GM21390 (cell line): ENCODE results near the gene VWA1.
"Not testable (repeated sequence)": the region's sequence is repeated elsewhere in the genome, so short reads cannot be mapped to it uniquely, and the experiment has no call there.

Experiments used
- ATAC-seq: cut with Tn5 transposase; IDR thresholded peaks from one replicate; pipeline ENCODE4 v1.9.1; 2021; ENCODE audit not compliant: unreplicated experiment

Gene VWA1

DNA sequence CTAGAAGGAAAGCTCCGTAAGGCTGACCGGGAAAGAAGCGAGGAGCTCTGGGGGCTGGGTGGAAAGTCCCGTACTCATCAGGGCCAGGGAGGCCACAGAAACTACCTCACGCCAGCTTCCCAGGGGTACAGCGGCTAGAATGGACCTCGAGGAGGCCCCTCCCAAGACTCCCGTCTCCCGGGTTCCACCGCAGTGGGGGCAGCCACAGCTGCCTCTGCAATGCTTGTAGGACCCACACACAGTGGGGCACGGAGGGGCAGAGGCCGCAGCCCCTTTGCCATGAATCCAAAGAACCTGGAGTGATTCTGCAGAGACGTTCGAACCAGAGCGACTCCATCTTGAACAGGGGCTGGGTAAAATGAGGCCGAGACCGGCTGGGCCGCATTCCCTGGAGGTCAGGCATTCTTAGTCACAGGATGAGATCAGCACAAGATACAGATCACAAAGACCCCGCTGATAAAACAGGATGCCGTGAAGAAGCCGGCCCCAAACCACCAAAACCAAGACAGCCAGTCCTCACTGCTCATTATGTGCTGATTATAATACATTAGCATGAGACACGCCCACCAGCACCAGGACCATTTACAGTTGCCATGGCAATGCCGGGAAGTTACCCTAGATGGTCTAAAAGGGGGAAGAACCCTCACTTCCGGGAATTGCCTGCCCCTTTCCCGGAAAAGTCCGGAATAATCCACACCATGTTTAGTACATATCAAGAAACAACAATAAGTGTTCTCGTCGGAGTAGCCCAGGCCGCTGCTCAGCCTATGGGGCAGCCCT is 12.8 kb upstream of the VWA1 start:
- no peak for ATAC-seq

DNA sequence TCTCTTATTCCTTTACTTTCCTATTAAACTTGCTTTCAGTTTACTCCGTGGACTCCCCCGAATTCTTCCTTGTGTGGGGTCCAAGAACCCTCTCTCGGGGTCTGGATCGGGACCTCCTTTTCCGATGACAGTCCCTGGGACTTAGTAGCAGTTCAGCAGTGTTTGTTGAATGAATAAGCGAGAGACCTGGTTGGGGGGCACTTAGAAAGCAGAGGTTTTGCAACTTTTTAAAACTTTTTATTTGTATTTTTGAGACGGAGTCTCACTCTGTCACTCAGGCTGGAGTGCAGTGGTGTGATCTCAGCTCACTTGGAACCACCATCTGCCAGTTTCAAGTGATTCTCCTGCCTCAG is 12.3 kb upstream of the VWA1 start:
- ATAC-seq = no peak

DNA sequence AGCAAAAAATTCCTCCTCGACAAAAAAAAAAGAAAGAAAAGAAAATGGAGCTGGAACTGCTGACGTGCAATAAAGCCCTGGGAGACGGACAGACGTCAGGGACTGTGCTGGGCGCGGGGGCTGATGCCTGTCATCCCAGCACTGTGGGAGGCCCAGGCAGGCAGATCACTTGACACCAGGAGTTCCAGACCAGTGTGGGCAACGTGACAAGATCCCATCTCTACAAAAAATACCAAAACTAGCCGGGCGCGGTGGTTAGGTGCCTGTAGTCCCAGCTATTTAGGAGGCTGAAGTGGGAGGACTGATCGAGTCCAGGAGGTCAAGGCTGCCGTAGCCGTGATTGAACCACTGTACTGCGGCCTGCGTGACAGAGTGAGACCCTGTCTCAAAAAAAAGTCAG is 10.8 kb upstream of the VWA1 start:
- ATAC-seq = no peak

DNA sequence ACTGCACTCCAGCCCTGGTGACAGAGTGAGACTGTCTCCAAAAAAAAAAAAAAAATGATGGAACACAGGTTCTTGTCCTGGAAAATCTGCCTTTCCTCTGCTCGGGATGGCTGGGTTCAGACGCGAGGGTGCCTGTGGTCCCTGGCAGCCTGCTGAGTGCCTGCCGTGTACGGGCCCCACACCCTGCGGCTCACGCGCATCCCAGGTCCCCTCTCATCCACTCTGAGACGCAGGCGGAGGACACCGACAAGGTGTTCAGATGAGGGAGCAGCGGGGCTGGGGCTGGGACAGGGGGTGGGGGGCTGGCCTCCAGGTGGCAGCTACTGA is 10.1 kb upstream of the VWA1 start:
- ATAC-seq = no peak

- no peak for ATAC-seq
These were observed 9.6 kb upstream of the VWA1 start for GRCh38 chr1:1425753-1426495.

DNA sequence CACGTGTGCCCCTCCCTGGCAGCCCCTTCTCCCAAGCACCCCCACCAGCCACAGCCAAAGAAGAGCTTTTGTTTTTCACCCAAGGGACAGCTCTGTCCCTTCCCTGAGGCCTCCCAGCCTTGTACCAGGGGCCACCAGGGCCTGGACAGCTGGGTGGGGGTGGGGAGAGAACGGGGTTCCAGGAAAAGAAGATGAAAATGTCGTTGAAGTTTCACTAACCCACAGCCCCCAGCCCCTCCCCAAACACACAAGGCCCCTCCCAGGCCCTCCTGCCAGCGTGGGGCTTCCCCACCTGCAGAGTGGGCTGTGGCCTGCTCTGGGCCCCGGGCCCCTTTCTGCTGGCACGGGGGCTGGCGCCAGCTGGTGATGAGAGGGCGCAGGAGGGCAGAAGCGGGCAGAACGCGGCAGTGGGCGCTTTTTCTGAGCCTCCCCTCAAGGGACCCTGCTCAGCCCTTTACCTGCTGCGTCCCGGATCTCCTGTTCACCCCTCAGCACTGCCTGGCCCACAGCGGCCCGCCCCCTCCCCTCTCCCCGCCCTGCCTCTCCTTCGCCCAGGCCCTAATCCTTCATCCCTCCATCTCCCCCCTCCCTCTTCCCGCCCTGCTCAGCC is 8.9 kb upstream of the VWA1 start:
- ATAC-seq = no peak

DNA sequence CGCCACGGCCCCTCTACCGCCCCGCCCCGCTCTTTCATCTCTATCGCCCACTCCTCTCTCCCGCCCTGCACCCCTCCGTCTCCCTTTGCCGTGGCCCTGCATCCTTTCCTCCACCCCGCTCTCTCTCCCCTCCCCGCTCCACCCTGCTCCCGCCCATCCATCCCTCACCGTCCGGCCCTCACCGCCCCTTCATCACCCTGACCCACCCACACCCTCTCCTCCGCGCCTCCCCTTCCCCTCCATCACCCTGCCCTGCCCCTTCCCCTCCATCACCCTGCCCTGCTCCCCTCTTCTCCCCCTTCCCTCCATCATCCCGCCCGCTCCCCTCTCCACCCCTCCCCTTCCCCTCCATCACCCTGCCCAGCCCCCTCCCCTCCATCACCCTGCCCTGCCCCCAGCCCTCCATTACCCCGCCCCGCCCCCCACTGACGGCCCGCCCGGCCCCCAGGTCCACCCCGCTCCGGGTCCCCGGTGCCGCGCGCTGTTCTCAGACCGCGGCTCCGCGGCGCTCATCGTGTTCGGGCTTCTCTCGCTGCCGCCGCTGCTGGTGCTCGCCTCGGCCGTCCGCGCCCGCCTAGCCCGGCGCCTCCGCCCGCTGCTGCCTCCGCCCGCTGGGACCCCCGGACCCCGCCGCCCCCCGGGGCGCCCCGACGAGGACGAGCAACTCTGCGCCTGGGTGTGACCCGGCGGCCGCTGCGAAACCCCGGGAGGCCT is 8.2 kb upstream of the VWA1 start:
- ATAC-seq = no peak

DNA sequence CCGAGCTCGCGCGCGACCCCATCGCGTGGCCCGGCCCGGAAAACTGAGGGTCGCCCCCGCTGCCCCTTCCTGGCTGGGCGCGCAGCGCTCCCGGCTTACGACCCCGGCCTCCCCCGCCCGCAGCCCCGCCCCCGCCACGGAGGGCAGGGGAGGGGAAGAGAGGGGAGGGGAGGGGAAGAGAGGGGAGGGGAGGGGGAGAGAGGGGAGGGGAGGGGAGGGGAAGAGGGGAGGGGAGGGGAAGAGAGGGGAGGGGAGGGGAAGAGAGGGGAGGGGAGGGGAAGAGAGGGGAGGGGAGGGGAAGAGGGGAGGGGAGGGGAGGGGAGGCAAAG is 7.7 kb upstream of the VWA1 start:
- no peak for ATAC-seq

- ATAC-seq = no peak
These were observed 7.3 kb upstream of the VWA1 start for GRCh38 chr1:1428174-1428573.

GRCh38 chr1:1428967-1429366 is 6.5 kb upstream of the VWA1 start:
- ATAC-seq = not testable (repeated sequence)

- ATAC-seq = no peak
These were observed 5.8 kb upstream of the VWA1 start for GRCh38 chr1:1429671-1430073.

GRCh38 chr1:1430114-1430982 is 5.1 kb upstream of the VWA1 start:
- ATAC-seq = no peak

DNA sequence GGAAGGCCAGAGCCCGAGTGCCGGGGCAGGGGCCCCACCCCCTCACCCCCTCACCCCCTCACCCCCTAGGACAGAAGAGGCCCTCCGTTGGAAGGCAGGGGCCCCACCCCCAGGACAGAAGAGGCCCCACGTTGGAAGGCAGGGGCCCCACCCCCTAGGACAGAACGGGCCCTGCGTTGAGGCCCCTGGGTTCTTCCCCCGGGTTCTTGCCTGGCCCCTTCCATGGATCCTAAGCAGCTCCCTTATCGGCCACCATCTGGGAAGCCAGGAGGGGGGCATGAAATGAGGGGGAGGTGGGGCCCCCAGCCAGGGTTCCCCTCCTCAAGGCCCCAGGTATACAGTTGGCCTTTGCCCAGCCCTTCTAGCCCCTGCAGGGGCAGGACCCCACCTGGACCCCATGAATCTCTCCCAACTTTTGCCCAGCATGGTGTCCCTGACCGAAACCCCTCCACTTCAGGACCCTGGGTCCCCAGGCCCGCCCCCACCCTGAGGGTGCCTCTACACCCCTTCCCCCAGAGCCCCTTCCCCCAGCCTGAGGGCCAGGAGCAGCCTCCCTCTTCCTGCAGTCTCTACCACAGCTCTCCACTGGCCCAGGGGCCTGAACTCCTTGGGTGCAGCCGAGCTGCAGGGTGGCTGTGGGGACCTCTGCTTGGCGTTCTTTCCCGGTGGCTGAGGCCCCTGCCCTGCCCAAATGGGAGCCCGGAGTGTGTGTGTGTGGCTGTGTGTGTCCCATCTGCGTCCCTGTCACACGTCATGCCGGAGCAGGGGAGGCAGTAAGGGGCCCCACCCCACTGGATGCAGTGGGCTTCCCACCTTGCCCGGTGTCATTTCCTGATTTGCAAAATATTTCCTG is 4.3 kb upstream of the VWA1 start:
- no peak for ATAC-seq

- ATAC-seq = no peak
These were observed 3.6 kb upstream of the VWA1 start for GRCh38 chr1:1431845-1432273.

DNA sequence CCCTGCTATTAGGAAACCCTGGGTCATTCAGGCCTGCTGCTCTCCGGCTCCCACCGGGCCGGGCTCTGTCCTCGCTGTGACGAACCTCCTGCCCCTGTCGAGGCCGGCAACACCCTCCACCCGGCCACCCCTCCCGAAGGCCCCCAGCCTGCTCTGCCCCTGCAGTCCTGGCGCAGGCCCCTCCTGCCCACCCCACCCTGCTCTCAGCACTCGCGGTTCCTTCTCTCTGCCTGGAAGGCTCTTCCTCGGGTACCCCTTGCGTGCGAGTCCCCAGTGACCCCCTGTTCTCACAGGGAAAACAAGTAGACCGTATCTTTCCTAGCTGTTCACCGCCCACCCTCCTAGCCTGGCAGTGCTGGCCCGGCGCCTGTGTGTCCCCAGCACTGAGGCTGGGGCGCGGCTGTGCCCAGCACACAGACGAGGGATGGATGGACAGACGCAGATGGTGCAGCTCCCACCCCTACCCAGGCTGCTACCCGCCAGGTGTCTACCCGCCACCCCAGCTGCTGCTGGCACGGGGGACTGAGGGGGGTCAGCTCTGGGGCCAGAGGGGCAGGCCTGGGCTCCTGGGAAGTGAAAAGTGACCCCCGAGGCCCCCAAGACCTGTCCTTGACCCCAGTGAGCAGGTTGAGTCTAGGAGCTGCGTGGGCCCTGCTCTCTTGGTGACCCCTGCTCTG is 3.1 kb upstream of the VWA1 start:
- ATAC-seq = no peak

GRCh38 chr1:1432951-1433803 is 2.3 kb upstream of the VWA1 start:
- no peak for ATAC-seq

GRCh38 chr1:1433804-1434130 is 1.7 kb upstream of the VWA1 start:
- ATAC-seq = no peak

GRCh38 chr1:1434131-1434823 is 1.2 kb upstream of the VWA1 start:
- ATAC-seq = no peak
